ENCODE results near the gene ORAI2.

Gene ORAI2

DNA sequence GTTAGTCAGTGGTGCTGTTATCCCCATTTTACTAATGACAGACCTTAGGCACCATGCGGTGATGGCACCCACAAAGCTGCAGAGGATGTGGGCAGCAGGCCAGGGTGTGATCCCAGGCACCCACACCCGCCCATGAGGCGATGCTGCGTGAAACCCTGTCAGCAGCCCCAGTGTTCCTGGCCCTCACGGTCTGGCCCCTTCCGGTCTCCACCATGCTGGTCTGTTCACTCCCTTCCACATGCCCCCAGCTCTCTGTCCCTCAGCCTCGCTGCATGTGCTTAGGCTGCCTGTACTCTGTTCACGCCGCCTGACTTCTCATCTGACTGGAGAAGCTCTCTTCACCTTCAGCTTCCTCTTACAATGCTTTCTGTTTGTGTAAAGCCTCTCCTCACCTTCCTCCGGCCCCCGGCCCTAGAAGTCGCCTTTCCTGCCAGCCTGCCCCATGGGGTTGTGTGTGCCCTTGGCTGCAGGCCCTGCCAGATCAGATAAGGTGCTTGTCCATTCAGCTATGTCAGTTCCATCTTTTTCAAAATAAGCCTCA is 17.6 kb upstream of the ORAI2 start:
- DNase-seq, result no peak

- no peak for DNase-seq
Observed at GRCh38 chr7:102416406-102416805, 17.0 kb upstream of the ORAI2 start.

- no peak for DNase-seq
Observed at GRCh38 chr7:102417105-102417504, 16.3 kb upstream of the ORAI2 start.

DNA sequence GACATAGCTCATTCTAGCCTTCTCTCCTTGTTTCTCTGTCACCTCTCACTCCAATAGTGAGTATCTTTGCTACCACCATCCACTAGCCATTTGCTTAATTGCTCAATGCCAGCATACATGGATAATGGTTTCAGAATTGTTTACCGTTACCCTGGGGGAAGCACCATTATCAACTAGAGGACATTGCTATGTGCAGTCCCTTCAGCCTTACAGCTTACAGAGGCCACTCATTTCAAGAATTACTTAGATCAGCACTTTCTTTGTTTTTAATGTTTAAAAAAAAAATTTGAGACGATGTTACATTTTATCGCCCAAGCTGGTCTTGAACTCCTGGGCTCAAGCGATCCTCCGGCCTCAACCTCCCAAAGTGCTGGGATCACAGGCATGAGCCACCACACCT is 14.8 kb upstream of the ORAI2 start:
- no peak for DNase-seq

DNA sequence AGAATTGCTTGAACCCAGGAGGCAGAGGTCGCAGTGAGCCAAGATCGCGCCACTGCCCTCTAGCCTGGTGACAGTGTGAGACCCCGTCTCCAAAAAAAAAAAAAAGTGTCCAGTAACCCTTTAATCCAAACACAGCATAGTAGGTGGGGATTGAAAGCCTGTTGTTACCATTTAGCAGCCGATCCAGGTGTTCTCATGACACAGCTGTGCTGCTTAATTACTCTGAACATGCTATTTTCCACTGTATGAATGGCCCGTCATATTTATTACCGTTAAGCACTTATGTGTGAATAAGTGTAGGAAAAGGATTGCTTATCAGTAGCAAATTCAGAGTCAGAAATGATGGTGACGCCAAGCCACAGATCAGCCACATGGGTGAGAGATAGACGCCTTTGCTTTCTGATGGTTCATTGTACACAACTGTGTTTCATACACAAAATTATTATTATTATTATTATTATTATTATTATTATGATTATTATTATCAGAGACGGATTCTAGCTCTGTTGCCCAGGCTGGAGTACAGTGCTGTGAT is 11.6 kb upstream of the ORAI2 start:
- no peak for DNase-seq

- DNase-seq, result no peak
Observed at GRCh38 chr7:102424129-102424551, 9.2 kb upstream of the ORAI2 start.

GRCh38 chr7:102424787-102425218 is 8.6 kb upstream of the ORAI2 start:
- DNase-seq, result no peak

DNA sequence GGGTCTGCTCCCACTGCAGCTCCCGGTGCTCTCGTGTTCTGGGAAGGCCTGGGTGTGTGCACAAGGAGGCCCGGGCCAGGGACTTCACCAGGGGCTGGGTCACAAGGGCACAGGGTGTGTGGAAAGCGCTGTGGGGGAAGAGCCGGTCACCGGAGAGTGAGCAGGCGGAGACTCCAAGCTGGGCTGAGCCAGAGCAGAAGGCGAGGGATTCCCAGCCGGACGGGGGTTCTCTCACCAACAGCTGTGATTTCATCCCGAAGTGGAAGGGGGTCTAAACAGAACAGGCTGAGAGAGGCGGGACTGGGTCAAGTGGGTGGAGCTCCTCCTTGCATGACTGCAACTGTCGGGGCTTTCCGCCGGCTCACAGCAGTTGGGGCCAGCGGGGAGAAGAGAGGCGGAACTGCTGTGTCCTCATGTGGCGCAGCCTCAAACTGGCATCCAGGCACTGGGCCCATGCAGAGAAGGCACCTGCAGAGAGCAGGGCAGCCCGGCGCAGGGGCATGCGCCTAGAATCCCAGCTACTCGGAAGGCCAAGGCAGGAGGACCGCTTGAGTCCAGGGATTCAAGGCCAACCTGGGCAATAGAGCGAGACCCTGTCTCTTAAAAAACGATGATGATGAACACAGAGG is 7.6 kb upstream of the ORAI2 start:
- no peak for DNase-seq

DNA sequence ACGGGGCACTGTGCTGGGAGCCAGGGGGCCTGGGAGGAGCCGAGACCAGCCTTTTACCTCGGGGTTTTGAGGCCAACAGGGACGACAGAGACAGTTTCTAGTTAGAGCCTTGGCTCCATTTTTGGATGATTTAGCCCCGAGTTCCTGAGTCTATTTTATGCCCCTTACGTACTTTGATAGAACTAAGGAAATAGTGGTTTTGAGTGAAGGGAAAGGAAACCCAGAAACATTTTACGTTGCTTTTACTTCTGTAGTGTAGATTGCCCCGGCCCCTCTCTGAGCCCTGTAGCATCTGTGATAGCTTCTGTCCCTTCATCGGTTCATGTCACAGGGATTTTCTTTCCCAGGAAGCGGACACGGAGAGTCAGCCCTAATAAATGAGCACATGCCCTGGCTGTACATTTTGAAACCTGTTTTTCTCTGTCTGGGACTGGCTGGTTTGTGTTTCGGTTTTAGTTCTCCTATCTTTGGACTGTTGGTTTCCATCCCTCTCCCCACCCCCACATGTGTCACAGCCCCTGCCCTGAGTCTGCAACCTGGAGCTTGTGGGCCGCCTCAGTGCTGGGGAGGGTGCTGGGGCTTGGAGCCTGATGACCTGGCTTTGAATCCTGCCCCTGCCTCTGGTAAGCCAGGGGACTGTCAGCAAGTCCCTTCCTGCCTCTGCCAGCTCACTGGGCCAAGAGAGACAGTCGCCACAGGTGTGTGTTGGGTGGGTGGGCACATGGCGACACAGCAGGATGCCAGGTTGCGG is 6.9 kb upstream of the ORAI2 start:
- no peak for DNase-seq

- DNase-seq, result no peak
Observed at GRCh38 chr7:102427019-102427405, 6.4 kb upstream of the ORAI2 start.

- DNase-seq, result no peak
Observed at GRCh38 chr7:102429141-102429899, 4.1 kb upstream of the ORAI2 start.

DNA sequence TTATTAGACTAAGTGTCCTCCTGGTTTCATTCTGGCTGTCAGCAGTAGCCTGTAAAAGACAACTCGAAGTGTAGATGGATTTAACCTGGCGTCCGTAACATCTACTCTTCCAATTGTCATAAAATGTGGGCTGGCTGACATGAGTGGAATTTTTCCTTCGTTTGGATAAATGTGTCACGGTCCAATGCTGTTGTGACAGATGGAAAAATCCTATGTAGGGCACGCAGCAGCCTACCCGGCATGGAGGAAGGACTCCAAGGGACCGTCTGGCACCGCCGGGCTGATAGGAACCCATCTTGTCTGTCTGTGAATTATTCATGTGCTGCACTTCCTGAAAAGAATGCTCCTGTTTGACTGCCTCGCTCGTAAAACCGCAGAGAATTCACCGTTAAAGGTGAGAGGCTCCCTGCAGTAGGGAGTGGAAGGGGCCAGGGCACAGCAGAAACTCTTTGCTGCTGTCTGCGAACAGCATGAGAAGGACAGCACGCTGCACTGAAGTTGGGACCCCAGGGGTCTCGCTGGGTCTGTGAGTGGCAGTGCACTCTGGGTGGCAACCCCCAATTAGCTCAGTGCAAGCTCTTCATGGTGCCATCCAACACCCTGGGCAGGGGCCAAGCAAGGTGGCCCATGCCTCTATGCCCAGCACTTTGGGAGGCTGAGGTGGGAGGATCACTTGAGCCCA is 1.6 kb upstream of the ORAI2 start:
- no peak for DNase-seq

- no peak for DNase-seq
Observed at GRCh38 chr7:102432442-102433218, 745 bp upstream of the ORAI2 start.

DNA sequence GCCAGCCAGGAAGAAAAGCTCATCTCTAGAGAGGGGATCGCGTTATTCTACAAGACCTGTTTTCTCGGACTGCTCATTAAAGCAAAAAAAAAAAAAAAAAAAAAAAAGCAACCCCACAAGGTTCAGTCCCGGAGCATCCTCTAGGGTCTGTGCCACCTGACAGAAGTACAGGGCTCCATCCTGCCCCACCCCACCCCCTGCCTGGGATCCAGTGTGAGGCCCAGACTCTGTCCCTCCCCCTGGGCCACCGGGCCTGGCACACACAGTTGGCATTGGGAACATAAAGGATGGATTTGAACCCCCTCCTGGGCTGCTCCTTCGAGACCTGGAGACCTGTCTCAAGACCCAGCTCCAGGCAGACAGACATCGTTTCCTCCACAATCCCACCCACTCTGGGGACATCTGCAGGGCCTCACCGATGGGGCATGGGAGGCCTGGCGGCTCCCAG is 688 bp downstream of the ORAI2 start:
- DNase-seq, result no peak

DNA sequence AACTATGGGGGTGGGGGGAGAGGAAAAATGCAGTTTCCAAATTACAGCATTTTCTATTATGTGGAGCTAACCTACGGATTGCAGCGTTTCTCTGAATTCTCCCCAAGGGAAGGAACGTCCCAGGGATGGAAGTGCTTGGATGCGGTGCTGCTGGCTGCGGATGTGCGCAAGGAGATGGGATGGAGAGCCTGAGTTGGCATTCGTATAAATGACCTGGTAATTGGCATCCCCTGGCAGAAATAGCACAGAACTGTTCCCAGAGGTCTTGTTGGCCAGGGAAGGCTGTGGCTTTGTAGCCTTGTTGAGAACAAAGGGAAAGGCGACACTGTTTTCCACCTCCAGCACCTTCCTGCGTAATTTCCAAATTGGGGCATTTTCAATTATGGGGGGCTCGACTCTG is 2.7 kb downstream of the ORAI2 start:
- DNase-seq, result no peak

- DNase-seq, result no peak
Observed at GRCh38 chr7:102439963-102440795, 6.8 kb downstream of the ORAI2 start.

DNA sequence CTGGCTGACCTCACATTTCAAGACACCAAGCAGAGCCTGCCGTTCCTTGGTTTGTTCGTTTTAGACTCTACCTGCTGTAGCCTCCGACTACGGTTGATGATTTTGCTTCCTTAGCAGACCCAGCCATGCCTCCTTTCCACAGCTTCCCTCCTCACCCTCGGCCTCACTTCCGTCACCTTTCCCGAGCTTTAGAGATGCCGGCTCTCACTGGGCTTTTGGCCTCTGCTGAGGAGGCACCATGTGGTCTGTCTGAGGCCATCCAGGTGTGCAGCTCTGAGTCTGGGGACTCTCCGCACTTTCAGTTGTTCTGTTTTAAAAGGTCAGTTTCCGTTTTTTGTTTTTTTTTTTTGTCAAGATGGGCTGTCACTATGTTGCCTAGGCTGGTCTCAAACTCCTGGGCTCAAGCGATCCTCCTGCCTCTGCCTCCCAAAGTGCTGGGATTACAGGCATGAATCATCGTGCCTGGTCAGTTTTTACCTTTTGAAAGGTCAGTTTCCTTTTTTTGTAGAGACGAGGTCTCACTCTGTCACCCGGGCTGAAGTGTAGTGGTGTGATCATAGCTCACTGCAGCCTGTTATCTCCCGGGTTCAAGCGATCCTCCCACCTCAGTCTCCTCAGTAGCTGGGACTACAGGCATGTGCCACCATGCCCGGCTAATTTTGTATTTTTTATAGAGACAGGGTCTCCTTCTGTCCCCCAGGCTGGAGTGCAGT is 11.7 kb downstream of the ORAI2 start:
- no peak for DNase-seq

GRCh38 chr7:102445674-102446071 is 12.3 kb downstream of the ORAI2 start:
- DNase-seq, result no peak

- DNase-seq, result no peak
Observed at GRCh38 chr7:102446387-102447156, 13.2 kb downstream of the ORAI2 start.
